GM21515 (cell line): Measurements from ENCODE around the gene CHST13.

Experiments
- ATAC-seq: cut with Tn5 transposase; IDR thresholded peaks from one replicate; pipeline ENCODE4 v1.9.1; 2021; ENCODE audit not compliant: unreplicated experiment

The CHST13 gene

GRCh38 chr3:126553284-126554084, 29.5 kb downstream of the CHST13 start:
- no peak for ATAC-seq

- ATAC-seq: no peak
Observed at GRCh38 chr3:126554560-126555525, 30.9 kb downstream of the CHST13 start.

- no peak for ATAC-seq
Observed at GRCh38 chr3:126555795-126556636, 32.1 kb downstream of the CHST13 start.

- no peak for ATAC-seq
Observed at GRCh38 chr3:126556637-126557414, 32.9 kb downstream of the CHST13 start.

GRCh38 chr3:126557415-126557745, 33.4 kb downstream of the CHST13 start:
- no peak for ATAC-seq

- ATAC-seq: no peak
Observed at GRCh38 chr3:126557761-126558160, 33.8 kb downstream of the CHST13 start.

- no peak for ATAC-seq
Observed at GRCh38 chr3:126558336-126559071, 34.5 kb downstream of the CHST13 start, which contains the start of gene C3orf22. C3orf22 (minus strand) TSS chr3:126558932; CDS start chr3:126553390, 5,542 bp downstream.

GRCh38 chr3:126562737-126563276, 38.9 kb downstream of the CHST13 start:
- ATAC-seq: no peak

GRCh38 chr3:126567696-126568438, 43.9 kb downstream of the CHST13 start:
- no peak for ATAC-seq

- ATAC-seq: no peak
Observed at GRCh38 chr3:126568776-126569342, 44.9 kb downstream of the CHST13 start.

- ATAC-seq: no peak
Observed at GRCh38 chr3:126569390-126569975, 45.5 kb downstream of the CHST13 start.

GRCh38 chr3:126570103-126570541, 46.2 kb downstream of the CHST13 start:
- no peak for ATAC-seq

- ATAC-seq: no peak
Observed at GRCh38 chr3:126571078-126571477, 47.1 kb downstream of the CHST13 start.

- no peak for ATAC-seq
Observed at GRCh38 chr3:126573492-126574117, 49.6 kb downstream of the CHST13 start.

- no peak for ATAC-seq
Observed at GRCh38 chr3:126577261-126577660, 53.3 kb downstream of the CHST13 start.

GRCh38 chr3:126578702-126579101, 54.7 kb downstream of the CHST13 start:
- ATAC-seq: no peak

GRCh38 chr3:126580746-126581145, 56.8 kb downstream of the CHST13 start:
- no peak for ATAC-seq
